PC-9 (cell line): Measurements from ENCODE around the gene ACSM6. TPM values are rescaled to one million over a fixed set of nuclear protein-coding genes. Genes with fewer than 3 reads are reported as not detected.

Experiments
- BruUV-seq: library from RNA; stranded (reverse); fragments of 400-500 nt; replicated peaks from 2 replicates; lab custom pipeline; 2021; lab: Mats Ljungman, UMichigan
- CTCF ChIA-PET: fragments of 300-600 bp; sonication (Branson Sonifier 250); formaldehyde crosslinking; loops from one replicate; lab custom pipeline; 2022; ENCODE audit warnings: antibody characterized with exemption; lab: Charles Lee
- POLR2A ChIA-PET: fragments of 300-600 bp; sonication (Branson Sonifier 250); formaldehyde crosslinking; loops from one replicate; lab custom pipeline; 2022; ENCODE audit warnings: antibody characterized with exemption; ENCODE audit not compliant: unreplicated experiment; lab: Charles Lee
- DNase-seq, 2 experiments: peaks; one replicate each; pipeline versions ENCODE4 v3.0.0 to v3.0.0-alpha.2; 2015 to 2022; ENCODE audit warnings: mixed read lengths in 1 of 2
- H2AFZ ChIP-seq: fragments of 200-600 bp; sonication (generic); 2 replicates; pipeline ENCODE4 v1.8.1; 2017; ENCODE audit warnings: antibody characterized with exemption
- H3F3A ChIP-seq: fragments of 200-600 bp; sonication (generic); 2 replicates; pipeline ENCODE4 v1.8.1; 2017; ENCODE audit warnings: antibody characterized with exemption, mild to moderate bottlenecking, low read depth; ENCODE audit not compliant: insufficient read depth
- H3K27ac ChIP-seq: fragments of 200-600 bp; sonication (generic); 2 replicates; pipeline ENCODE4 v1.6.1; 2016; ENCODE audit warnings: mixed run types
- H3K27me3 ChIP-seq: fragments of 200-600 bp; sonication (generic); 2 replicates; pipeline ENCODE4 v1.6.1; 2016; ENCODE audit warnings: low read depth, mixed run types; ENCODE audit not compliant: insufficient read depth
- H3K36me3 ChIP-seq: fragments of 200-600 bp; sonication (generic); 2 replicates; pipeline ENCODE4 v1.6.1; 2016; ENCODE audit warnings: low read depth, mixed run types
- H3K4me1 ChIP-seq: fragments of 200-600 bp; sonication (generic); replicated peaks from 2 replicates; pipeline ENCODE4 v1.6.1; 2016; ENCODE audit warnings: mixed run types; ENCODE audit not compliant: insufficient read depth
- H3K4me2 ChIP-seq: fragments of 200-600 bp; sonication (generic); 2 replicates; pipeline ENCODE4 v1.6.1; 2017; ENCODE audit warnings: mixed run types
- H3K4me3 ChIP-seq: fragments of 200-600 bp; sonication (generic); 2 replicates; pipeline ENCODE4 v1.6.1; 2016; ENCODE audit warnings: mixed run types
- H3K79me2 ChIP-seq: fragments of 200-600 bp; sonication (generic); 2 replicates; pipeline ENCODE4 v1.6.1; 2017; ENCODE audit warnings: low read depth, mixed run types
- H3K9me2 ChIP-seq: fragments of 200-600 bp; sonication (generic); 2 replicates; pipeline ENCODE4 v1.8.1; 2017; ENCODE audit warnings: mild to moderate bottlenecking; ENCODE audit not compliant: insufficient read depth
- H3K9me3 ChIP-seq: fragments of 200-600 bp; sonication (generic); 2 replicates; pipeline ENCODE4 v1.8.1; 2016; ENCODE audit warnings: low read depth; ENCODE audit not compliant: insufficient read depth
- H4K20me1 ChIP-seq: fragments of 200-600 bp; sonication (generic); 2 replicates; pipeline ENCODE4 v1.8.1; 2017; ENCODE audit not compliant: insufficient read depth
- EZH2 ChIP-seq: fragments of 200-600 bp; sonication (generic); IDR thresholded peaks from 2 replicates; pipeline ENCODE4 v1.8.0; 2017; ENCODE audit warnings: antibody characterized with exemption, low read depth
- intact Hi-C: fragments of 100-400 bp; cut with micrococcal nuclease; formaldehyde crosslinking; loops from one replicate; pipeline ENCODE4 v1.10.0; 2022; ENCODE audit not compliant: unreplicated experiment
- total RNA-seq: library from RNA; stranded (reverse); gene quantifications from 2 replicates; pipeline ENCODE4 v1.2.3, GENCODE V29; 2021
- TF ChIP-seq, protein P1 (sequence below): fragments of 200-600 bp; sonication (generic); conservative IDR thresholded peaks from 2 replicates; pipeline ENCODE4 v1.6.1; 2017; ENCODE audit warnings: mixed run types, antibody characterized with exemption, mild to moderate bottlenecking, moderate library complexity

The ACSM6 gene
- total RNA-seq, 1 experiment from 2014 or later = not detected

DNA sequence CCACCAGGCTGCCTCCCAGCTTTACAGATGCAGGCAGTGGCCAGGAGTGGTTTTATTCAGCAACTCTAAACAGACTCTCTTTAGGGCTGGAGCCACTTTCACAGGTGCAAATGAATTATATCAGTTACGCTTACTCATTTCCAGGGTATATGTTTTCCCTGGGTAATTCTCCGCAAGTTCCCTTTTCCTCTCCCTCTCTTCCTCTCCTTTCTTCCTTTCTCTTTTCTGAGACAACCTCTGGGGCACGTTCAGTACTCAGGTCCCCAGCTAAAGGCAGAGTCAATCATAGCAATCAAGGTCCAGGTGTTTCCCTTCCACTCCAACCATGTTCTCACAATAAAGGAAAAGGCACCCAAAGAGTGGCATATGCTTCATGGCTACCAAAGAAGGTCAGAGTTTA is 55.4 kb downstream of the ACSM6 start:
- H3K36me3 ChIP-seq = no peaks in the 10 kb centered on the region
- H3K9me2 ChIP-seq = no peaks in the 10 kb centered on the region
- POLR2A ChIA-PET = no interaction called here
- H3K27me3 ChIP-seq = no peaks in the 10 kb centered on the region
- peaks cover 15% of the 10 kb centered on the region; the same call in 1 of the 2 replicates for H3K4me1 ChIP-seq
- CTCF ChIA-PET = no interaction called here
- peaks cover 10% of the 10 kb centered on the region; the same call in 1 of the 2 replicates for H3K79me2 ChIP-seq
- H4K20me1 ChIP-seq = no peaks in the 10 kb centered on the region
- no peak for TF ChIP-seq EZH2
- TF ChIP-seq, protein P1, sequence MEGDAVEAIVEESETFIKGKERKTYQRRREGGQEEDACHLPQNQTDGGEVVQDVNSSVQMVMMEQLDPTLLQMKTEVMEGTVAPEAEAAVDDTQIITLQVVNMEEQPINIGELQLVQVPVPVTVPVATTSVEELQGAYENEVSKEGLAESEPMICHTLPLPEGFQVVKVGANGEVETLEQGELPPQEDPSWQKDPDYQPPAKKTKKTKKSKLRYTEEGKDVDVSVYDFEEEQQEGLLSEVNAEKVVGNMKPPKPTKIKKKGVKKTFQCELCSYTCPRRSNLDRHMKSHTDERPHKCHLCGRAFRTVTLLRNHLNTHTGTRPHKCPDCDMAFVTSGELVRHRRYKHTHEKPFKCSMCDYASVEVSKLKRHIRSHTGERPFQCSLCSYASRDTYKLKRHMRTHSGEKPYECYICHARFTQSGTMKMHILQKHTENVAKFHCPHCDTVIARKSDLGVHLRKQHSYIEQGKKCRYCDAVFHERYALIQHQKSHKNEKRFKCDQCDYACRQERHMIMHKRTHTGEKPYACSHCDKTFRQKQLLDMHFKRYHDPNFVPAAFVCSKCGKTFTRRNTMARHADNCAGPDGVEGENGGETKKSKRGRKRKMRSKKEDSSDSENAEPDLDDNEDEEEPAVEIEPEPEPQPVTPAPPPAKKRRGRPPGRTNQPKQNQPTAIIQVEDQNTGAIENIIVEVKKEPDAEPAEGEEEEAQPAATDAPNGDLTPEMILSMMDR = no peak
- no peak for DNase-seq
- intact Hi-C loops = loop anchor here (10.0 kb wide), 1 partner anchor 285 kb away; no protein-coding TSS in a partner anchor
- no TSS peak for BruUV-seq
- no peak overlapping the region for H3K4me3 ChIP-seq
- peaks cover 14% of the 10 kb centered on the region; the same call in 1 of the 2 replicates for H3F3A ChIP-seq
- no peak overlapping the region for H2AFZ ChIP-seq
- no peaks in the 10 kb centered on the region for H3K9me3 ChIP-seq
- no peak overlapping the region for H3K4me2 ChIP-seq
- no peak overlapping the region for H3K27ac ChIP-seq

DNA sequence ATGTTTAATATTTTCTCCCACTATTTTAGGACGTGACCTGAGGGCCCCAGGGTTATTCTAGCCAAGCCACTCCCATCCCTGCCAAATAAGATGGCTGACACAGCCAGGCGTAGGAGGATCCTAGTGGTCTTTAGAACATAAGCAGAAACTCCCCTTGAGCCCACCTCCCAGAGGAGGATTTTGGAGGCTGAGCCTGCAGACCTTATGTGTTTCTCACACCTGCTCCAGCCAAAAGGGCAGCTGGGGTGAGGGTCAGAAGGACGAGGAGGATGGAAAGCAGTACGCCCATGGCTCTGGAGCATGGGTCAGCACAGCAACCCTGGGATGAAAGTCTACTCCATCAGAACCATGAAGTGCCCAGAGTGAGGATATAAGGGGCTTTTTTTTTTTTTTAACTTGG is 56.8 kb downstream of the ACSM6 start:
- intact Hi-C loops = no loop called here
- no peaks in the 10 kb centered on the region for H3K9me3 ChIP-seq
- ChIA-PET CTCF (no interaction called here), POLR2A (no interaction called here)
- H3K4me1 ChIP-seq = peaks cover 15% of the 10 kb centered on the region; the same call in 1 of the 2 replicates
- no peak overlapping the region for H3K27ac ChIP-seq
- H3K9me2 ChIP-seq = no peaks in the 10 kb centered on the region
- H3K4me2 ChIP-seq = no peak overlapping the region
- BruUV-seq = no TSS peak
- no peaks in the 10 kb centered on the region for H3K36me3 ChIP-seq
- no peaks in the 10 kb centered on the region for H4K20me1 ChIP-seq
- no peaks in the 10 kb centered on the region for H3K27me3 ChIP-seq
- H2AFZ ChIP-seq = no peak overlapping the region
- no peak for DNase-seq
- peaks cover 14% of the 10 kb centered on the region; the same call in 1 of the 2 replicates for H3F3A ChIP-seq
- H3K4me3 ChIP-seq = no peak overlapping the region
- peaks cover 21% of the 10 kb centered on the region; the same call in 1 of the 2 replicates for H3K79me2 ChIP-seq
- TF ChIP-seq EZH2 = no peak
- TF ChIP-seq, protein P1 = no peak

DNA sequence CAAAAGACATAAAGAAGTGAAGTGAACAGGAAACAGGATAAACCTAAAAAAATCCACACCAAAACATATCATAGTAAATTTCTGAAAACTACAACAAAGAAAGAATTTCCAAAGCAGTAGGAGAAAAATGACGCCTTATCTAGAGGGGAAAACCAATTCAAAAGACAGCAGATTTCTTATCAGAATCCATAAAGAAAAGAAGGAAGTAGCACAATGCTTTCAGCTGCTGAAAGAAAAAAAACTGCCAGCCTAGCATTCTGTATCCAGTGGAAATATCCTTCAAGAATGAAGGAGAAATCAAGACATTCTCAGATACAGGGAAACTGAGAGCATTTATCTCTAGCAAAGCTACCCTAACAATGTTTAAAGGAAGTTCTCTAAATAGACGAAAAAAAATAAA is 59.0 kb downstream of the ACSM6 start:
- no peaks in the 10 kb centered on the region for H4K20me1 ChIP-seq
- no peak for DNase-seq
- no peak overlapping the region for H3K4me2 ChIP-seq
- H3K9me2 ChIP-seq = no peaks in the 10 kb centered on the region
- no peaks in the 10 kb centered on the region for H3K9me3 ChIP-seq
- peaks cover 12% of the 10 kb centered on the region for H3K36me3 ChIP-seq
- H3K79me2 ChIP-seq = peaks cover 30% of the 10 kb centered on the region; the same call in 1 of the 2 replicates
- no peak overlapping the region for H3K27ac ChIP-seq
- POLR2A ChIA-PET = no interaction called here
- no peaks in the 10 kb centered on the region for H3K27me3 ChIP-seq
- CTCF ChIA-PET = no interaction called here
- no peak overlapping the region for H3K4me3 ChIP-seq
- BruUV-seq = no TSS peak
- 0 out of 2 replicates have a peak, but pooled peaks cover 2% of the 10 kb centered on the region for H3K4me1 ChIP-seq
- intact Hi-C loops = no loop called here
- H2AFZ ChIP-seq = no peak overlapping the region
- H3F3A ChIP-seq = peaks cover under 1% of the 10 kb centered on the region; the same call in 1 of the 2 replicates
- TF ChIP-seq, protein P1 = no peak
- no peak for TF ChIP-seq EZH2
